ENCODE data around the gene MCM8. TPM values are rescaled to one million over a fixed set of nuclear protein-coding genes. Genes with fewer than 3 reads are reported as not detected.

MCM8 gene
- 20.1 TPM for polyA plus RNA-seq (2012; ENCODE audit: missing spikeins)

GRCh38 chr20:5950271-5951031, at the start of gene MCM8, which contains the start of gene TRMT6:
TSS of gene MCM8 (plus strand) at chr20:5950652. CDS start at chr20:5952016, 1,364 bp downstream.
TSS of gene TRMT6 (minus strand) at chr20:5950533. CDS start at chr20:5950405, 128 bp downstream.
- TF ChIP-seq POLR2AphosphoS5 (IDR thresholded peaks at IDR 0.05; ENCODE audit: low read depth, low read length) = peak; percentile 80
- TF ChIP-seq TAF1 (IDR thresholded peaks at IDR 0.05; ENCODE audit: borderline replicate concordance, low read depth, low read length) = peak; percentile 75; the same call in 1 of the 2 replicates
- peak; percentile 87 for TF ChIP-seq POLR2A (IDR thresholded peaks at IDR 0.05; ENCODE audit: low read depth, low read length)
- DNase-seq (ENCODE audit: insufficient read length) (peak; percentile 78), FAIRE-seq (peak; percentile 99)

GRCh38 chr20:5900908-5901307, 49.5 kb upstream of the MCM8 start:
- TF ChIP-seq POLR2AphosphoS5 (IDR thresholded peaks at IDR 0.05; ENCODE audit: low read depth, low read length) (no peak), POLR2A (IDR thresholded peaks at IDR 0.05; ENCODE audit: low read depth, low read length) (no peak)
- DNase-seq (ENCODE audit: insufficient read length) (no peak), FAIRE-seq (no peak)

- FAIRE-seq (no peak), DNase-seq (ENCODE audit: insufficient read length) (no peak)
- TF ChIP-seq POLR2AphosphoS5 (IDR thresholded peaks at IDR 0.05; ENCODE audit: low read depth, low read length) = no peak
- TF ChIP-seq TAF1 (IDR thresholded peaks at IDR 0.05; ENCODE audit: borderline replicate concordance, low read depth, low read length) = no peak
- no peak for TF ChIP-seq POLR2A (IDR thresholded peaks at IDR 0.05; ENCODE audit: low read depth, low read length)
Observed at GRCh38 chr20:5908981-5909380, 41.5 kb upstream of the MCM8 start.

- DNase-seq (ENCODE audit: insufficient read length) = no peak
- no peak for FAIRE-seq
Observed at GRCh38 chr20:5910186-5910585, 40.3 kb upstream of the MCM8 start.

GRCh38 chr20:5913166-5913565, 37.3 kb upstream of the MCM8 start:
- FAIRE-seq (no peak), DNase-seq (ENCODE audit: insufficient read length) (no peak)
- TF ChIP-seq POLR2A (IDR thresholded peaks at IDR 0.05; ENCODE audit: low read depth, low read length) (no peak), TAF1 (IDR thresholded peaks at IDR 0.05; ENCODE audit: borderline replicate concordance, low read depth, low read length) (no peak), POLR2AphosphoS5 (IDR thresholded peaks at IDR 0.05; ENCODE audit: low read depth, low read length) (no peak)

More at GRCh38 chr20:5910186-5910585, 40.3 kb upstream of the MCM8 start:
- TF ChIP-seq POLR2A (IDR thresholded peaks at IDR 0.05; ENCODE audit: low read depth, low read length) = no peak
- no peak for TF ChIP-seq TAF1 (IDR thresholded peaks at IDR 0.05; ENCODE audit: borderline replicate concordance, low read depth, low read length)
- no peak for TF ChIP-seq POLR2AphosphoS5 (IDR thresholded peaks at IDR 0.05; ENCODE audit: low read depth, low read length)

GRCh38 chr20:5914859-5915258, 35.6 kb upstream of the MCM8 start:
- FAIRE-seq = no peak

GRCh38 chr20:5918856-5919625, 31.4 kb upstream of the MCM8 start:
- no peak for DNase-seq (ENCODE audit: insufficient read length)
- no peak for FAIRE-seq
- TF ChIP-seq POLR2A (IDR thresholded peaks at IDR 0.05; ENCODE audit: low read depth, low read length) (no peak), TAF1 (IDR thresholded peaks at IDR 0.05; ENCODE audit: borderline replicate concordance, low read depth, low read length) (no peak)

More at GRCh38 chr20:5914859-5915258, 35.6 kb upstream of the MCM8 start:
- no peak for DNase-seq (ENCODE audit: insufficient read length)
- TF ChIP-seq TAF1 (IDR thresholded peaks at IDR 0.05; ENCODE audit: borderline replicate concordance, low read depth, low read length) (no peak), POLR2A (IDR thresholded peaks at IDR 0.05; ENCODE audit: low read depth, low read length) (no peak), POLR2AphosphoS5 (IDR thresholded peaks at IDR 0.05; ENCODE audit: low read depth, low read length) (no peak)

- DNase-seq (ENCODE audit: insufficient read length) (no peak), FAIRE-seq (no peak)
- no peak for TF ChIP-seq TAF1 (IDR thresholded peaks at IDR 0.05; ENCODE audit: borderline replicate concordance, low read depth, low read length)
- no peak for TF ChIP-seq POLR2AphosphoS5 (IDR thresholded peaks at IDR 0.05; ENCODE audit: low read depth, low read length)
- no peak for TF ChIP-seq POLR2A (IDR thresholded peaks at IDR 0.05; ENCODE audit: low read depth, low read length)
Observed at GRCh38 chr20:5919626-5920544, 30.6 kb upstream of the MCM8 start.

- no peak for TF ChIP-seq TAF1 (IDR thresholded peaks at IDR 0.05; ENCODE audit: borderline replicate concordance, low read depth, low read length)
- no peak for TF ChIP-seq POLR2AphosphoS5 (IDR thresholded peaks at IDR 0.05; ENCODE audit: low read depth, low read length)
- TF ChIP-seq POLR2A (IDR thresholded peaks at IDR 0.05; ENCODE audit: low read depth, low read length) = no peak
- FAIRE-seq (no peak), DNase-seq (ENCODE audit: insufficient read length) (no peak)
Observed at GRCh38 chr20:5920581-5920980, 29.9 kb upstream of the MCM8 start.

- no peak for FAIRE-seq
- DNase-seq (ENCODE audit: insufficient read length) = no peak
Observed at GRCh38 chr20:5923493-5923892, 27.0 kb upstream of the MCM8 start.

GRCh38 chr20:5925551-5925950, 24.9 kb upstream of the MCM8 start:
- no peak for TF ChIP-seq POLR2A (IDR thresholded peaks at IDR 0.05; ENCODE audit: low read depth, low read length)
- no peak for TF ChIP-seq POLR2AphosphoS5 (IDR thresholded peaks at IDR 0.05; ENCODE audit: low read depth, low read length)
- no peak for TF ChIP-seq TAF1 (IDR thresholded peaks at IDR 0.05; ENCODE audit: borderline replicate concordance, low read depth, low read length)
- no peak for DNase-seq (ENCODE audit: insufficient read length)
- no peak for FAIRE-seq

More at GRCh38 chr20:5923493-5923892, 27.0 kb upstream of the MCM8 start:
- TF ChIP-seq POLR2AphosphoS5 (IDR thresholded peaks at IDR 0.05; ENCODE audit: low read depth, low read length) (no peak), POLR2A (IDR thresholded peaks at IDR 0.05; ENCODE audit: low read depth, low read length) (no peak), TAF1 (IDR thresholded peaks at IDR 0.05; ENCODE audit: borderline replicate concordance, low read depth, low read length) (no peak)

Measured in GM12892 (cell line).